ENCODE data around the gene TRIM25.

TRIM25 gene

GRCh38 chr17:56883616-56884015 is 30.2 kb downstream of the TRIM25 start:
- peaks cover 6% of the 10 kb centered on the region; the same call in 1 of the 2 replicates for H3K36me3 ChIP-seq (ENCODE audit: insufficient read depth, low read length)
- peaks cover 15% of the 10 kb centered on the region for H3K9me3 ChIP-seq (ENCODE audit: insufficient read depth, low read depth, low read length)
- no peak overlapping the region for H3K27ac ChIP-seq (ENCODE audit: low read depth, low read length)
- 75% methylated on average over 1 of the region's 1 CpG for WGBS
- no peaks in the 10 kb centered on the region for H3K27me3 ChIP-seq (ENCODE audit: insufficient read depth, low read length)
- H3K4me3 ChIP-seq (ENCODE audit: low read length), result no peak overlapping the region
- H3K4me1 ChIP-seq (ENCODE audit: insufficient read depth, low read length), result no peaks in the 10 kb centered on the region
- H3K9ac ChIP-seq (ENCODE audit: low read depth, low read length), result no peak overlapping the region

GRCh38 chr17:56881685-56882295 is 32.1 kb downstream of the TRIM25 start:
- Histone ChIP-seq H3K9me3 (ENCODE audit: insufficient read depth, low read depth, low read length) (no peaks in the 10 kb centered on the region), H3K27ac (ENCODE audit: low read depth, low read length) (no peak overlapping the region), H3K4me3 (ENCODE audit: low read length) (no peak overlapping the region), H3K27me3 (ENCODE audit: insufficient read depth, low read length) (no peaks in the 10 kb centered on the region), H3K9ac (ENCODE audit: low read depth, low read length) (no peak overlapping the region), H3K36me3 (ENCODE audit: insufficient read depth, low read length) (no peaks in the 10 kb centered on the region), H3K4me1 (ENCODE audit: insufficient read depth, low read length) (no peaks in the 10 kb centered on the region)
- WGBS, result over 99% methylated on average over 3 of the region's 3 CpGs

GRCh38 chr17:56880571-56880970 is 33.3 kb downstream of the TRIM25 start:
- Histone ChIP-seq H3K4me3 (ENCODE audit: low read length) (no peak overlapping the region), H3K27ac (ENCODE audit: low read depth, low read length) (no peak overlapping the region), H3K27me3 (ENCODE audit: insufficient read depth, low read length) (no peaks in the 10 kb centered on the region), H3K36me3 (ENCODE audit: insufficient read depth, low read length) (no peaks in the 10 kb centered on the region), H3K9ac (ENCODE audit: low read depth, low read length) (no peak overlapping the region), H3K4me1 (ENCODE audit: insufficient read depth, low read length) (no peaks in the 10 kb centered on the region), H3K9me3 (ENCODE audit: insufficient read depth, low read depth, low read length) (no peaks in the 10 kb centered on the region)
- WGBS, result 91% methylated on average over 8 of the region's 8 CpGs

- no peaks in the 10 kb centered on the region for H3K4me1 ChIP-seq (ENCODE audit: insufficient read depth, low read length)
- H3K9ac ChIP-seq (ENCODE audit: low read depth, low read length), result no peak overlapping the region
- no peaks in the 10 kb centered on the region for H3K27me3 ChIP-seq (ENCODE audit: insufficient read depth, low read length)
- H3K9me3 ChIP-seq (ENCODE audit: insufficient read depth, low read depth, low read length), result no peaks in the 10 kb centered on the region
- H3K4me3 ChIP-seq (ENCODE audit: low read length), result no peak overlapping the region
- H3K36me3 ChIP-seq (ENCODE audit: insufficient read depth, low read length), result no peaks in the 10 kb centered on the region
- 93% methylated on average over 3 of the region's 3 CpGs for WGBS
- H3K27ac ChIP-seq (ENCODE audit: low read depth, low read length), result no peak overlapping the region
Observed at GRCh38 chr17:56880133-56880532, 33.7 kb downstream of the TRIM25 start.

- no peak overlapping the region for H3K27ac ChIP-seq (ENCODE audit: low read depth, low read length)
- no peaks in the 10 kb centered on the region for H3K27me3 ChIP-seq (ENCODE audit: insufficient read depth, low read length)
Observed at GRCh38 chr17:56879280-56879679, 34.6 kb downstream of the TRIM25 start.

GRCh38 chr17:56876766-56877179 is 37.1 kb downstream of the TRIM25 start:
- Histone ChIP-seq H3K9ac (ENCODE audit: low read depth, low read length) (no peak overlapping the region), H3K9me3 (ENCODE audit: insufficient read depth, low read depth, low read length) (no peaks in the 10 kb centered on the region), H3K4me1 (ENCODE audit: insufficient read depth, low read length) (no peaks in the 10 kb centered on the region), H3K27me3 (ENCODE audit: insufficient read depth, low read length) (no peaks in the 10 kb centered on the region), H3K36me3 (ENCODE audit: insufficient read depth, low read length) (no peaks in the 10 kb centered on the region), H3K27ac (ENCODE audit: low read depth, low read length) (no peak overlapping the region), H3K4me3 (ENCODE audit: low read length) (no peak overlapping the region)
- 93% methylated on average over 7 of the region's 7 CpGs for WGBS

More at GRCh38 chr17:56879280-56879679, 34.6 kb downstream of the TRIM25 start:
- Histone ChIP-seq H3K9me3 (ENCODE audit: insufficient read depth, low read depth, low read length) (no peaks in the 10 kb centered on the region), H3K9ac (ENCODE audit: low read depth, low read length) (no peak overlapping the region), H3K36me3 (ENCODE audit: insufficient read depth, low read length) (no peaks in the 10 kb centered on the region), H3K4me1 (ENCODE audit: insufficient read depth, low read length) (no peaks in the 10 kb centered on the region), H3K4me3 (ENCODE audit: low read length) (no peak overlapping the region)
- 89% methylated on average over 7 of the region's 7 CpGs for WGBS

GRCh38 chr17:56870081-56870651 is 43.7 kb downstream of the TRIM25 start:
- WGBS, result 82% methylated on average over 4 of the region's 4 CpGs

GRCh38 chr17:56868716-56869115 is 45.1 kb downstream of the TRIM25 start:
- Histone ChIP-seq H3K36me3 (ENCODE audit: insufficient read depth, low read length) (no peaks in the 10 kb centered on the region), H3K27ac (ENCODE audit: low read depth, low read length) (no peak overlapping the region), H3K9me3 (ENCODE audit: insufficient read depth, low read depth, low read length) (no peaks in the 10 kb centered on the region), H3K4me3 (ENCODE audit: low read length) (no peak overlapping the region), H3K4me1 (ENCODE audit: insufficient read depth, low read length) (no peaks in the 10 kb centered on the region), H3K27me3 (ENCODE audit: insufficient read depth, low read length) (no peaks in the 10 kb centered on the region), H3K9ac (ENCODE audit: low read depth, low read length) (no peak overlapping the region)
- WGBS, result 93% methylated on average over 3 of the region's 3 CpGs

More at GRCh38 chr17:56870081-56870651, 43.7 kb downstream of the TRIM25 start:
- H3K27me3 ChIP-seq (ENCODE audit: insufficient read depth, low read length), result no peaks in the 10 kb centered on the region
- no peaks in the 10 kb centered on the region for H3K9me3 ChIP-seq (ENCODE audit: insufficient read depth, low read depth, low read length)
- no peaks in the 10 kb centered on the region for H3K36me3 ChIP-seq (ENCODE audit: insufficient read depth, low read length)
- H3K4me1 ChIP-seq (ENCODE audit: insufficient read depth, low read length), result no peaks in the 10 kb centered on the region
- H3K9ac ChIP-seq (ENCODE audit: low read depth, low read length), result no peak overlapping the region
- H3K27ac ChIP-seq (ENCODE audit: low read depth, low read length), result no peak overlapping the region
- H3K4me3 ChIP-seq (ENCODE audit: low read length), result no peak overlapping the region

- no peak overlapping the region for H3K27ac ChIP-seq (ENCODE audit: low read depth, low read length)
- H3K36me3 ChIP-seq (ENCODE audit: insufficient read depth, low read length), result peaks cover 2% of the 10 kb centered on the region; the same call in 1 of the 2 replicates
- WGBS, result 85% methylated on average over 2 of the region's 2 CpGs
- no peaks in the 10 kb centered on the region for H3K27me3 ChIP-seq (ENCODE audit: insufficient read depth, low read length)
- H3K9me3 ChIP-seq (ENCODE audit: insufficient read depth, low read depth, low read length), result no peaks in the 10 kb centered on the region
- H3K4me1 ChIP-seq (ENCODE audit: insufficient read depth, low read length), result no peaks in the 10 kb centered on the region
- H3K4me3 ChIP-seq (ENCODE audit: low read length), result no peak overlapping the region
- no peak overlapping the region for H3K9ac ChIP-seq (ENCODE audit: low read depth, low read length)
Observed at GRCh38 chr17:56867948-56868376, 45.9 kb downstream of the TRIM25 start.

GRCh38 chr17:56866496-56866895 is 47.4 kb downstream of the TRIM25 start:
- 82% methylated on average over 2 of the region's 3 CpGs for WGBS
- no peaks in the 10 kb centered on the region for H3K4me1 ChIP-seq (ENCODE audit: insufficient read depth, low read length)
- no peak overlapping the region for H3K9ac ChIP-seq (ENCODE audit: low read depth, low read length)
- no peaks in the 10 kb centered on the region for H3K9me3 ChIP-seq (ENCODE audit: insufficient read depth, low read depth, low read length)
- H3K27me3 ChIP-seq (ENCODE audit: insufficient read depth, low read length), result no peaks in the 10 kb centered on the region
- H3K4me3 ChIP-seq (ENCODE audit: low read length), result no peak overlapping the region
- no peak overlapping the region for H3K27ac ChIP-seq (ENCODE audit: low read depth, low read length)
- peaks cover 12% of the 10 kb centered on the region for H3K36me3 ChIP-seq (ENCODE audit: insufficient read depth, low read length)

GRCh38 chr17:56866076-56866475 is 47.8 kb downstream of the TRIM25 start:
- Histone ChIP-seq H3K9me3 (ENCODE audit: insufficient read depth, low read depth, low read length) (no peaks in the 10 kb centered on the region), H3K4me3 (ENCODE audit: low read length) (no peak overlapping the region), H3K4me1 (ENCODE audit: insufficient read depth, low read length) (0 out of 2 replicates have a peak, but pooled peaks cover under 1% of the 10 kb centered on the region), H3K36me3 (ENCODE audit: insufficient read depth, low read length) (peaks cover 12% of the 10 kb centered on the region), H3K9ac (ENCODE audit: low read depth, low read length) (no peak overlapping the region), H3K27ac (ENCODE audit: low read depth, low read length) (no peak overlapping the region), H3K27me3 (ENCODE audit: insufficient read depth, low read length) (no peaks in the 10 kb centered on the region)
- 74% methylated on average over 4 of the region's 5 CpGs for WGBS
